OCI-LY3 (cell line): ENCODE measurements around the gene NDUFS2.
"Not testable (repeated sequence)": the region's sequence is repeated elsewhere in the genome, so short reads cannot be mapped to it uniquely, and the experiment has no call there.

ENCODE experiments used
- CTCF ChIP-seq: fragments of 200-600, 300-600 bp; sonication (generic); IDR thresholded peaks from 2 replicates; pipeline ENCODE4 v1.5.1; 2014; ENCODE audit warnings: antibody characterized with exemption, low read length, low read depth
- EZH2phosphoT487 ChIP-seq: fragments of 200-600 bp; shearing (Covaris generic); IDR thresholded peaks from 2 replicates; pipeline ENCODE4 v1.6.1; 2018; ENCODE audit warnings: antibody characterized with exemption, mixed run types, low read depth

- TF ChIP-seq CTCF, EZH2phosphoT487: not testable (repeated sequence)
These were observed 53.9 kb downstream of the NDUFS2 start for GRCh38 chr1:161255955-161256520.
